Keratinocyte (primary cell): ENCODE results near the gene SYPL1.

Experiments
- CTCF ChIP-seq, 3 experiments: IDR thresholded peaks in 1 of 3; conservative IDR thresholded peaks in 1 of 3; optimal IDR thresholded peaks in 1 of 3; 2 replicates in 2 of 3; 3 replicates in 1 of 3; pipeline versions ENCODE3 to v1.5.1; 2011; ENCODE audit warnings: low read length in 3 of 3, mild to moderate bottlenecking in 3 of 3, moderate library complexity in 2 of 3, control low read depth in 1 of 3, inconsistent platforms in 1 of 3; ENCODE audit not compliant: insufficient read depth in 2 of 3; ENCODE audit errors: extremely low read depth in 1 of 3
- EZH2 ChIP-seq: IDR thresholded peaks from one replicate; pipeline ENCODE4 v1.6.1; 2012; ENCODE audit warnings: inconsistent platforms, mild to moderate bottlenecking, low read length, moderate library complexity

GRCh38 chr7:106065575-106066500, 46.3 kb downstream of the SYPL1 start:
- TF ChIP-seq CTCF (optimal IDR thresholded peaks at IDR 0.05 in 1 of 3, IDR thresholded peaks at IDR 0.05 in 1 of 3, conservative IDR thresholded peaks at IDR 0.05 in 1 of 3; ENCODE audit: extremely low read depth in 1 of 3, insufficient read depth in 2 of 3, low read length in 3 of 3) (no peak), EZH2 (no peak)
